HG03432 (cell line): ENCODE results near the gene NOTUM.

Source experiments
- ATAC-seq: cut with Tn5 transposase; IDR thresholded peaks from one replicate; pipeline ENCODE4 v1.9.1; 2021; ENCODE audit warnings: mild to moderate bottlenecking, moderate library complexity; ENCODE audit not compliant: unreplicated experiment

Gene NOTUM

GRCh38 chr17:81926451-81927151, 34.4 kb downstream of the NOTUM start:
- peak; percentile 25 for ATAC-seq

GRCh38 chr17:81925860-81926450, 35.0 kb downstream of the NOTUM start:
- no peak for ATAC-seq

GRCh38 chr17:81924557-81925532, 36.1 kb downstream of the NOTUM start:
- no peak for ATAC-seq

GRCh38 chr17:81923302-81924260, 37.4 kb downstream of the NOTUM start:
- ATAC-seq = no peak

GRCh38 chr17:81922566-81923301, 38.3 kb downstream of the NOTUM start:
- no peak for ATAC-seq

GRCh38 chr17:81921996-81922565, 38.9 kb downstream of the NOTUM start:
- ATAC-seq = no peak

- no peak for ATAC-seq
Observed at GRCh38 chr17:81921537-81921862, 39.5 kb downstream of the NOTUM start.

- ATAC-seq = no peak
Observed at GRCh38 chr17:81920612-81921536, 40.1 kb downstream of the NOTUM start.

- no peak for ATAC-seq
Observed at GRCh38 chr17:81918832-81919545, 42.0 kb downstream of the NOTUM start.

- peak; percentile 8 for ATAC-seq
Observed at GRCh38 chr17:81918333-81918669, 42.7 kb downstream of the NOTUM start.

GRCh38 chr17:81917565-81918332, 43.2 kb downstream of the NOTUM start, which contains the start of gene SIRT7:
Gene SIRT7 (minus strand): TSS chr17:81918176. CDS start chr17:81918131, 45 bp downstream.
- peak; percentile 59 for ATAC-seq

- no peak for ATAC-seq
Observed at GRCh38 chr17:81916234-81917001, 44.6 kb downstream of the NOTUM start.

- no peak for ATAC-seq
Observed at GRCh38 chr17:81915331-81915730, 45.7 kb downstream of the NOTUM start.

- no peak for ATAC-seq
Observed at GRCh38 chr17:81914103-81914850, 46.7 kb downstream of the NOTUM start.

- no peak for ATAC-seq
Observed at GRCh38 chr17:81913394-81914102, 47.4 kb downstream of the NOTUM start.
